ENCODE data around the gene AMBN.

Gene AMBN

GRCh38 chr4:70591955-70592582, at the start of gene AMBN:
Gene AMBN (plus strand): TSS chr4:70592256. CDS start chr4:70592359, 103 bp downstream.
- Histone ChIP-seq H3K4me3 (ENCODE audit: low read length) (no peak within 1 kb of the TSS), H3K36me3 (ENCODE audit: control insufficient read depth, insufficient read depth, low read length) (no peaks in the 10 kb centered on the region), H3K9ac (ENCODE audit: low read length) (no peak within 1 kb of the TSS), H3K27ac (ENCODE audit: low read depth, low read length) (no peak within 1 kb of the TSS), H3K4me1 (ENCODE audit: control insufficient read depth, insufficient read depth, low read length) (no peaks in the 10 kb centered on the region), H3K27me3 (ENCODE audit: control insufficient read depth, insufficient read depth, low read length) (no peaks in the 10 kb centered on the region)

GRCh38 chr4:70544279-70544868, 47.7 kb upstream of the AMBN start:
- no peak overlapping the region for H3K27ac ChIP-seq (ENCODE audit: low read depth, low read length)
- H3K36me3 ChIP-seq (ENCODE audit: control insufficient read depth, insufficient read depth, low read length) = no peaks in the 10 kb centered on the region
- H3K4me3 ChIP-seq (ENCODE audit: low read length) = no peak overlapping the region
- no peak overlapping the region for H3K9ac ChIP-seq (ENCODE audit: low read length)
- H3K27me3 ChIP-seq (ENCODE audit: control insufficient read depth, insufficient read depth, low read length) = no peaks in the 10 kb centered on the region
- no peaks in the 10 kb centered on the region for H3K4me1 ChIP-seq (ENCODE audit: control insufficient read depth, insufficient read depth, low read length)

GRCh38 chr4:70556856-70557255, 35.2 kb upstream of the AMBN start:
- Histone ChIP-seq H3K27me3 (ENCODE audit: control insufficient read depth, insufficient read depth, low read length) (no peaks in the 10 kb centered on the region), H3K9ac (ENCODE audit: low read length) (no peak overlapping the region), H3K27ac (ENCODE audit: low read depth, low read length) (no peak overlapping the region), H3K4me3 (ENCODE audit: low read length) (no peak overlapping the region), H3K4me1 (ENCODE audit: control insufficient read depth, insufficient read depth, low read length) (no peaks in the 10 kb centered on the region), H3K36me3 (ENCODE audit: control insufficient read depth, insufficient read depth, low read length) (no peaks in the 10 kb centered on the region)

- no peak overlapping the region for H3K9ac ChIP-seq (ENCODE audit: low read length)
Observed at GRCh38 chr4:70559211-70559830, 32.7 kb upstream of the AMBN start.

GRCh38 chr4:70559924-70560323, 32.1 kb upstream of the AMBN start:
- no peak overlapping the region for H3K27ac ChIP-seq (ENCODE audit: low read depth, low read length)
- H3K9ac ChIP-seq (ENCODE audit: low read length) = no peak overlapping the region
- no peaks in the 10 kb centered on the region for H3K36me3 ChIP-seq (ENCODE audit: control insufficient read depth, insufficient read depth, low read length)
- no peaks in the 10 kb centered on the region for H3K27me3 ChIP-seq (ENCODE audit: control insufficient read depth, insufficient read depth, low read length)
- H3K4me1 ChIP-seq (ENCODE audit: control insufficient read depth, insufficient read depth, low read length) = no peaks in the 10 kb centered on the region
- H3K4me3 ChIP-seq (ENCODE audit: low read length) = no peak overlapping the region

More at GRCh38 chr4:70559211-70559830, 32.7 kb upstream of the AMBN start:
- no peaks in the 10 kb centered on the region for H3K36me3 ChIP-seq (ENCODE audit: control insufficient read depth, insufficient read depth, low read length)
- no peak overlapping the region for H3K27ac ChIP-seq (ENCODE audit: low read depth, low read length)
- no peaks in the 10 kb centered on the region for H3K4me1 ChIP-seq (ENCODE audit: control insufficient read depth, insufficient read depth, low read length)
- no peak overlapping the region for H3K4me3 ChIP-seq (ENCODE audit: low read length)
- no peaks in the 10 kb centered on the region for H3K27me3 ChIP-seq (ENCODE audit: control insufficient read depth, insufficient read depth, low read length)

- H3K36me3 ChIP-seq (ENCODE audit: control insufficient read depth, insufficient read depth, low read length) = no peaks in the 10 kb centered on the region
- no peak overlapping the region for H3K9ac ChIP-seq (ENCODE audit: low read length)
- no peak overlapping the region for H3K4me3 ChIP-seq (ENCODE audit: low read length)
- no peaks in the 10 kb centered on the region for H3K4me1 ChIP-seq (ENCODE audit: control insufficient read depth, insufficient read depth, low read length)
- H3K27ac ChIP-seq (ENCODE audit: low read depth, low read length) = no peak overlapping the region
- H3K27me3 ChIP-seq (ENCODE audit: control insufficient read depth, insufficient read depth, low read length) = no peaks in the 10 kb centered on the region
Observed at GRCh38 chr4:70564033-70564432, 28.0 kb upstream of the AMBN start.

- Histone ChIP-seq H3K4me3 (ENCODE audit: low read length) (no peak overlapping the region), H3K27ac (ENCODE audit: low read depth, low read length) (no peak overlapping the region), H3K36me3 (ENCODE audit: control insufficient read depth, insufficient read depth, low read length) (no peaks in the 10 kb centered on the region), H3K9ac (ENCODE audit: low read length) (no peak overlapping the region), H3K27me3 (ENCODE audit: control insufficient read depth, insufficient read depth, low read length) (no peaks in the 10 kb centered on the region), H3K4me1 (ENCODE audit: control insufficient read depth, insufficient read depth, low read length) (no peaks in the 10 kb centered on the region)
Observed at GRCh38 chr4:70570796-70571195, 21.3 kb upstream of the AMBN start.

- no peaks in the 10 kb centered on the region for H3K4me1 ChIP-seq (ENCODE audit: control insufficient read depth, insufficient read depth, low read length)
- H3K9ac ChIP-seq (ENCODE audit: low read length) = no peak overlapping the region
- no peak overlapping the region for H3K27ac ChIP-seq (ENCODE audit: low read depth, low read length)
- no peak overlapping the region for H3K4me3 ChIP-seq (ENCODE audit: low read length)
- H3K27me3 ChIP-seq (ENCODE audit: control insufficient read depth, insufficient read depth, low read length) = no peaks in the 10 kb centered on the region
- H3K36me3 ChIP-seq (ENCODE audit: control insufficient read depth, insufficient read depth, low read length) = no peaks in the 10 kb centered on the region
Observed at GRCh38 chr4:70571772-70572171, 20.3 kb upstream of the AMBN start.

GRCh38 chr4:70575964-70576363, 16.1 kb upstream of the AMBN start:
- Histone ChIP-seq H3K4me3 (ENCODE audit: low read length) (no peak overlapping the region), H3K4me1 (ENCODE audit: control insufficient read depth, insufficient read depth, low read length) (no peaks in the 10 kb centered on the region), H3K27ac (ENCODE audit: low read depth, low read length) (no peak overlapping the region), H3K27me3 (ENCODE audit: control insufficient read depth, insufficient read depth, low read length) (no peaks in the 10 kb centered on the region), H3K9ac (ENCODE audit: low read length) (no peak overlapping the region), H3K36me3 (ENCODE audit: control insufficient read depth, insufficient read depth, low read length) (no peaks in the 10 kb centered on the region)

GRCh38 chr4:70577220-70577927, 14.7 kb upstream of the AMBN start:
- Histone ChIP-seq H3K27me3 (ENCODE audit: control insufficient read depth, insufficient read depth, low read length) (no peaks in the 10 kb centered on the region), H3K9ac (ENCODE audit: low read length) (no peak overlapping the region), H3K36me3 (ENCODE audit: control insufficient read depth, insufficient read depth, low read length) (no peaks in the 10 kb centered on the region), H3K4me3 (ENCODE audit: low read length) (no peak overlapping the region), H3K27ac (ENCODE audit: low read depth, low read length) (no peak overlapping the region), H3K4me1 (ENCODE audit: control insufficient read depth, insufficient read depth, low read length) (no peaks in the 10 kb centered on the region)

- no peak overlapping the region for H3K9ac ChIP-seq (ENCODE audit: low read length)
- no peak overlapping the region for H3K27ac ChIP-seq (ENCODE audit: low read depth, low read length)
- H3K27me3 ChIP-seq (ENCODE audit: control insufficient read depth, insufficient read depth, low read length) = no peaks in the 10 kb centered on the region
- H3K4me3 ChIP-seq (ENCODE audit: low read length) = no peak overlapping the region
- no peaks in the 10 kb centered on the region for H3K36me3 ChIP-seq (ENCODE audit: control insufficient read depth, insufficient read depth, low read length)
- no peaks in the 10 kb centered on the region for H3K4me1 ChIP-seq (ENCODE audit: control insufficient read depth, insufficient read depth, low read length)
Observed at GRCh38 chr4:70581980-70582379, 10.1 kb upstream of the AMBN start.

- no peak overlapping the region for H3K27ac ChIP-seq (ENCODE audit: low read depth, low read length)
Observed at GRCh38 chr4:70583952-70584834, 7.9 kb upstream of the AMBN start.

More at GRCh38 chr4:70583952-70584834, 7.9 kb upstream of the AMBN start:
- no peaks in the 10 kb centered on the region for H3K4me1 ChIP-seq (ENCODE audit: control insufficient read depth, insufficient read depth, low read length)
- H3K27me3 ChIP-seq (ENCODE audit: control insufficient read depth, insufficient read depth, low read length) = no peaks in the 10 kb centered on the region
- H3K4me3 ChIP-seq (ENCODE audit: low read length) = no peak overlapping the region
- H3K36me3 ChIP-seq (ENCODE audit: control insufficient read depth, insufficient read depth, low read length) = no peaks in the 10 kb centered on the region
- no peak overlapping the region for H3K9ac ChIP-seq (ENCODE audit: low read length)

All from rectal smooth muscle tissue (tissue), 1 donor.